IMR-90 (cell line): Measurements from ENCODE around the gene AKAP9. TPM values are rescaled to one million over a fixed set of nuclear protein-coding genes. Genes with fewer than 3 reads are reported as not detected.

Experiments
- ATAC-seq: fragments of 200-7000 bp; cut with Tn5 transposase; 2 replicates; pipeline ENCODE4 v1.9.1; 2020; ENCODE audit warnings: low read depth, mild to moderate bottlenecking, moderate library complexity
- BruUV-seq: library from RNA; stranded (reverse); fragments of 400-500 nt; replicated peaks from 2 replicates; lab custom pipeline; 2021; lab: Mats Ljungman, UMichigan
- CTCF ChIA-PET: fragments of 300-600 bp; formaldehyde crosslinking; extraction: SDS; loops from one replicate; lab custom pipeline; 2021; ENCODE audit warnings: antibody characterized with exemption; lab: Yijun Ruan, JAX
- POLR2A ChIA-PET: fragments of 300-600 bp; sonication (Branson Sonifier 250); formaldehyde crosslinking; loops from one replicate; lab custom pipeline; 2022; ENCODE audit warnings: antibody characterized with exemption; ENCODE audit not compliant: unreplicated experiment; lab: Charles Lee
- DNase-seq: peaks from one replicate; pipeline ENCODE4 v3.0.0; 2013
- H2AFZ ChIP-seq: replicated peaks from 2 replicates; pipeline ENCODE3; 2013; ENCODE audit warnings: low read length, mild to moderate bottlenecking; ENCODE audit not compliant: poor library complexity
- H2AK5ac ChIP-seq: 2 replicates; pipeline ENCODE4 v1.6.1; 2013; ENCODE audit warnings: low read depth, low read length, inconsistent platforms
- H2AK9ac ChIP-seq: replicated peaks from 2 replicates; pipeline ENCODE3; 2013; ENCODE audit warnings: mild to moderate bottlenecking, low read depth, low read length, moderate library complexity; ENCODE audit not compliant: poor library complexity
- H2BK120ac ChIP-seq: 2 replicates; pipeline ENCODE4 v1.6.1; 2013; ENCODE audit warnings: low read depth, low read length, inconsistent platforms
- H2BK15ac ChIP-seq: 3 replicates; pipeline ENCODE4 v1.6.1; 2013; ENCODE audit warnings: low read depth, low read length, inconsistent platforms
- H2BK20ac ChIP-seq: 2 replicates; pipeline ENCODE4 v1.6.1; 2013; ENCODE audit warnings: low read depth, mild to moderate bottlenecking, inconsistent platforms, low read length, moderate library complexity
- H2BK5ac ChIP-seq: 2 replicates; pipeline ENCODE4 v1.6.1; 2013; ENCODE audit warnings: mild to moderate bottlenecking, low read depth, low read length, inconsistent platforms; ENCODE audit not compliant: poor library complexity, severe bottlenecking
- H3K14ac ChIP-seq: replicated peaks from 2 replicates; pipeline ENCODE4 v1.6.1; 2013; ENCODE audit warnings: low read depth, low read length, inconsistent platforms
- H3K18ac ChIP-seq: 2 replicates; pipeline ENCODE4 v1.6.1; 2013; ENCODE audit warnings: low read depth, low read length, control low read depth
- H3K23ac ChIP-seq: 2 replicates; pipeline ENCODE4 v1.6.1; 2013; ENCODE audit warnings: low read depth, low read length, inconsistent platforms
- H3K27ac ChIP-seq: 2 replicates; pipeline ENCODE4 v1.5.1; 2013; ENCODE audit warnings: mild to moderate bottlenecking, control low read depth, low read length; ENCODE audit not compliant: insufficient read depth
- H3K27me3 ChIP-seq: 2 replicates; pipeline ENCODE4 v1.6.1; 2013; ENCODE audit warnings: low read length; ENCODE audit not compliant: control insufficient read depth, insufficient read depth
- H3K36me3 ChIP-seq: 2 replicates; pipeline ENCODE4 v1.6.1; 2013; ENCODE audit warnings: low read length, mixed read lengths; ENCODE audit not compliant: control insufficient read depth, insufficient read depth
- H3K4ac ChIP-seq: 2 replicates; pipeline ENCODE4 v1.6.1; 2013; ENCODE audit warnings: low read depth, low read length, inconsistent platforms
- H3K4me1 ChIP-seq: 2 replicates; pipeline ENCODE4 v1.6.1; 2013; ENCODE audit warnings: low read length, mixed read lengths; ENCODE audit not compliant: control insufficient read depth, insufficient read depth
- H3K4me2 ChIP-seq: 2 replicates; pipeline ENCODE4 v1.6.1; 2013; ENCODE audit warnings: low read depth, mild to moderate bottlenecking, control low read depth, low read length, moderate library complexity
- H3K4me3 ChIP-seq: 2 replicates; pipeline ENCODE4 v1.5.1; 2013; ENCODE audit warnings: low read depth, mild to moderate bottlenecking, control low read depth, low read length, moderate library complexity; ENCODE audit not compliant: insufficient read depth
- H3K56ac ChIP-seq: 2 replicates; pipeline ENCODE4 v1.6.1; 2013; ENCODE audit warnings: low read length, inconsistent platforms; ENCODE audit not compliant: insufficient read depth; ENCODE audit errors: extremely low read depth
- H3K79me1 ChIP-seq, 2 experiments: 2 replicates each; pipeline ENCODE4 v1.6.1; 2013; ENCODE audit warnings: low read length in 2 of 2, inconsistent platforms in 1 of 2, low read depth in 1 of 2
- H3K9ac ChIP-seq: 2 replicates; pipeline ENCODE4 v1.6.1; 2013; ENCODE audit warnings: low read depth, low read length, control low read depth
- H3K9me1 ChIP-seq: 2 replicates; pipeline ENCODE4 v1.6.1; 2013; ENCODE audit warnings: low read length, inconsistent platforms; ENCODE audit not compliant: insufficient read depth
- H3K9me3 ChIP-seq: 2 replicates; pipeline ENCODE4 v1.6.1; 2013; ENCODE audit warnings: low read length; ENCODE audit not compliant: control insufficient read depth, insufficient read depth
- H4K20me1 ChIP-seq: 2 replicates; pipeline ENCODE4 v1.6.1; 2013; ENCODE audit warnings: low read length, inconsistent platforms; ENCODE audit not compliant: insufficient read depth
- H4K5ac ChIP-seq: 2 replicates; pipeline ENCODE4 v1.6.1; 2013; ENCODE audit warnings: mild to moderate bottlenecking, low read depth, low read length, control low read depth
- H4K8ac ChIP-seq, 2 experiments: 2 replicates each; pipeline ENCODE4 v1.6.1; 2013; ENCODE audit warnings: low read depth in 2 of 2, low read length in 2 of 2, control low read depth in 1 of 2, inconsistent platforms in 1 of 2
- H4K91ac ChIP-seq: 2 replicates; pipeline ENCODE4 v1.6.1; 2013; ENCODE audit warnings: low read depth, low read length, inconsistent platforms; ENCODE audit not compliant: insufficient read depth
- CEBPB ChIP-seq: IDR thresholded peaks from 2 replicates; pipeline ENCODE4 v1.6.1; 2012; ENCODE audit warnings: low read depth, low read length, improper control_type of control experiment
- ELK1 ChIP-seq: fragments of 150-350 bp; IDR thresholded peaks from 2 replicates; pipeline ENCODE4 v1.6.1; 2016; ENCODE audit warnings: low read depth, mild to moderate bottlenecking, low read length, moderate library complexity, borderline replicate concordance
- MXI1 ChIP-seq: IDR thresholded peaks from 2 replicates; pipeline ENCODE4 v1.6.1; 2012; ENCODE audit warnings: low read depth, mild to moderate bottlenecking, low read length, moderate library complexity, borderline replicate concordance
- WGBS, 2 experiments: methylation state at CpG; one replicate each; pipeline versions ENCODE4 v1.1.5 to v1.1.7; 2013; ENCODE audit warnings: missing lambda C conversion rate in 2 of 2; ENCODE audit not compliant: insufficient read length in 1 of 2; ENCODE audit errors: extremely low coverage in 2 of 2; 5-methylcytosine and 5-hydroxymethylcytosine counted together
- dilution Hi-C: fragments of 300-500 bp; cut with HindIII; formaldehyde crosslinking; loops from one replicate; pipeline ENCODE4 v1.14.3; 2018; ENCODE audit warnings: low sequenced_read_pairs; ENCODE audit not compliant: unreplicated experiment
- in situ Hi-C: fragments of 300-500 bp; cut with MboI; formaldehyde crosslinking; loops from 3 replicates; pipeline ENCODE4 v1.14.3; 2019; ENCODE audit warnings: low sequenced_read_pairs, inconsistent platforms, mixed read lengths
- intact Hi-C: fragments of 100-400 bp; cut with micrococcal nuclease; formaldehyde crosslinking; loops from 2 replicates; pipeline ENCODE4 v1.10.0; 2022
- polyA plus RNA-seq, 3 experiments: library from polyadenylated mRNA; depleted of rRNA; stranded (reverse); fragments of >200 nt; gene quantifications; 2 replicates each; pipeline ENCODE4 v1.2.3, GENCODE V29; 2012; ENCODE audit warnings: low replicate concordance in 1 of 3
- total RNA-seq: library from RNA; depleted of rRNA; stranded (reverse); fragments of >200 nt; gene quantifications from 2 replicates; pipeline ENCODE4 v1.2.3, GENCODE V29; 2012

AKAP9 gene
- total and polyA plus RNA-seq, 2 of the 4 experiments (the other 2 are of a cell fraction), result 9.7 to 25.3 TPM

DNA sequence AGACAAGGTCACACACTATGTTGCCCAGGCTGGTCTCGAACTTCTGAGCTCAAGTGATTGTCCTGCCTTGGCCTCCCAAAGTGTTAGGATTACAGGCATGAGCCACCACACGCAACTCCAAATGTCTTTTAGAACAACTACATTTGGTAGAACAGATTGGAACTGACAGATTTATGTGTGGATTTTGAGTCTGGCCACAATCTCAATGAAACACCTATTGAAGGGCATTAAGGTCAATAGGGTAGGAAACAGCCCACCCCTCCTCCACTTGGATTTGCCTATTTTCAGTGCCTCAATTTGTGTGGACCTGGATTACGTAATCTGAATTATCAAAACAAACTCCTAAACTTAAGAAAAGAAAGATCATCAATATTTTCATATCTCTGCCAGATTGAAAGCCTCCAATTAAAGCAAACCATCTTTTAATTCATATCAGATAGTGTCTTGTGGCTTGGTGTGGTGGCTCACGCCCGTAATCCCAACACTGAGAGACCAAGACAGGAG lies 209.1 kb downstream of the AKAP9 start:
- ChIA-PET CTCF (no interaction called here), POLR2A (no interaction called here)
- no TSS peak for BruUV-seq
- in situ Hi-C loops (no loop called here), dilution Hi-C loops (no loop called here), intact Hi-C loops (no loop called here)
- no peak overlapping the region for H2AK9ac ChIP-seq
- no peak overlapping the region for H2AFZ ChIP-seq
- no peaks in the 10 kb centered on the region for H3K9me1 ChIP-seq
- H3K4ac ChIP-seq, result no peak overlapping the region
- no peak for DNase-seq
- H4K8ac ChIP-seq, result no peak overlapping the region
- no peak overlapping the region for H4K5ac ChIP-seq
- no peak overlapping the region for H2BK120ac ChIP-seq
- H2AK5ac ChIP-seq, result no peak overlapping the region
- WGBS, 2 experiments, result no CpG with 5 or more reads among the region's 5 CpGs
- no peaks in the 10 kb centered on the region for H4K20me1 ChIP-seq
- no peaks in the 10 kb centered on the region for H3K27me3 ChIP-seq
- no peak overlapping the region for H3K4me2 ChIP-seq
- TF ChIP-seq MXI1 (no peak), ELK1 (no peak), CEBPB (peak; percentile 75)
- H3K27ac ChIP-seq, result no peak overlapping the region
- ATAC-seq, result no peak
- H3K18ac ChIP-seq, result no peak overlapping the region
- no peak overlapping the region for H3K23ac ChIP-seq
- no peaks in the 10 kb centered on the region; the same call in 1 of the 2 replicates for H3K4me1 ChIP-seq
- H4K91ac ChIP-seq, result no peak overlapping the region
- no peaks in the 10 kb centered on the region for H3K79me1 ChIP-seq
- H2BK5ac ChIP-seq, result no peak overlapping the region
- H3K36me3 ChIP-seq, result no peaks in the 10 kb centered on the region
- H3K56ac ChIP-seq, result no peak overlapping the region
- no peak overlapping the region for H3K4me3 ChIP-seq
- no peak overlapping the region for H3K14ac ChIP-seq
- no peak overlapping the region for H2BK15ac ChIP-seq
- H2BK20ac ChIP-seq, result no peak overlapping the region
- no peaks in the 10 kb centered on the region for H3K9me3 ChIP-seq
- no peak overlapping the region for H3K9ac ChIP-seq
